Aorta (tissue), 5 donors: ENCODE measurements around the gene SLC6A11. TPM values are rescaled to one million over a fixed set of nuclear protein-coding genes. Genes with fewer than 3 reads are reported as not detected.

ENCODE experiments used
- ATAC-seq: fragments of 200-7000 bp; cut with Tn5 transposase; one replicate; pipeline ENCODE4 v1.9.1; 2022; ENCODE audit warnings: moderate library complexity; ENCODE audit not compliant: low FRiP score
- DNase-seq, 2 donors: peaks; one replicate each; pipeline ENCODE4 v3.0.0-alpha.2; 2020
- H3K27ac ChIP-seq, 2 donors: one replicate each; pipeline ENCODE4 v1.5.1; 2013; ENCODE audit warnings: low read length in 2 of 2, mild to moderate bottlenecking in 2 of 2, moderate library complexity in 2 of 2, control low read depth in 1 of 2, inconsistent platforms in 1 of 2, low read depth in 1 of 2
- H3K27me3 ChIP-seq, 2 donors: one replicate each; pipeline ENCODE4 v1.6.1; 2013; ENCODE audit warnings: control low read depth in 1 of 2, low read length in 1 of 2, mild to moderate bottlenecking in 1 of 2, moderate library complexity in 1 of 2; ENCODE audit not compliant: insufficient read depth in 2 of 2, control insufficient read depth in 1 of 2
- H3K36me3 ChIP-seq, 2 donors: one replicate each; pipeline ENCODE4 v1.6.1; 2013; ENCODE audit warnings: control low read depth in 1 of 2, low read length in 1 of 2, mild to moderate bottlenecking in 1 of 2; ENCODE audit not compliant: insufficient read depth in 2 of 2, control insufficient read depth in 1 of 2
- H3K4me1 ChIP-seq, 2 donors: one replicate each; pipeline ENCODE4 v1.6.1; 2013; ENCODE audit warnings: low read length in 2 of 2, control low read depth in 1 of 2, mild to moderate bottlenecking in 1 of 2, moderate library complexity in 1 of 2; ENCODE audit not compliant: insufficient read depth in 2 of 2, control insufficient read depth in 1 of 2
- H3K4me3 ChIP-seq, 2 donors: one replicate each; pipeline ENCODE4 v1.5.1; 2013; ENCODE audit warnings: low read length in 2 of 2, control low read depth in 1 of 2, mild to moderate bottlenecking in 1 of 2
- H3K9me3 ChIP-seq: one replicate; pipeline ENCODE4 v1.6.1; 2013; ENCODE audit warnings: mild to moderate bottlenecking, low read length; ENCODE audit not compliant: control insufficient read depth
- WGBS, 2 donors: extraction: QIAGEN DNeasy Blood & Tissue Kit; methylation state at CpG; one replicate each; pipeline ENCODE4 v1.1.7; 2013; 5-methylcytosine and 5-hydroxymethylcytosine counted together
- intact Hi-C, 2 donors: fragments of 100-400 bp; cut with DNase I; formaldehyde crosslinking; loops; one replicate each; pipeline versions ENCODE4 v1.14.2 to v1.15.0; 2022
- polyA plus RNA-seq, 2 donors: library from polyadenylated mRNA; stranded (reverse); fragments of 200-250 nt; gene quantifications; one replicate each; pipeline ENCODE4 v1.2.3, GENCODE V29; 2013
- total RNA-seq, 2 donors: library from RNA; stranded (reverse); fragmentation: NEBNext Ultra II Directional; extraction: Animal tissue kit (Norgen Biotek cat#: 25700); gene quantifications; one replicate each; pipeline ENCODE4 v1.2.1, GENCODE V29; 2021
- donor health status: healthy with polysubstance abuse.
- donor health status: Bipolar disorder and iron deficiency.
- donor health status: DM: no; HTN: no; CAD: no.
- donor health status: DM: no; HTN: no; CAD: no.
- donor health status: DM: yes; HTN: yes; CAD: no.

SLC6A11 gene
- total and polyA plus RNA-seq, 4 donors, result not detected

DNA sequence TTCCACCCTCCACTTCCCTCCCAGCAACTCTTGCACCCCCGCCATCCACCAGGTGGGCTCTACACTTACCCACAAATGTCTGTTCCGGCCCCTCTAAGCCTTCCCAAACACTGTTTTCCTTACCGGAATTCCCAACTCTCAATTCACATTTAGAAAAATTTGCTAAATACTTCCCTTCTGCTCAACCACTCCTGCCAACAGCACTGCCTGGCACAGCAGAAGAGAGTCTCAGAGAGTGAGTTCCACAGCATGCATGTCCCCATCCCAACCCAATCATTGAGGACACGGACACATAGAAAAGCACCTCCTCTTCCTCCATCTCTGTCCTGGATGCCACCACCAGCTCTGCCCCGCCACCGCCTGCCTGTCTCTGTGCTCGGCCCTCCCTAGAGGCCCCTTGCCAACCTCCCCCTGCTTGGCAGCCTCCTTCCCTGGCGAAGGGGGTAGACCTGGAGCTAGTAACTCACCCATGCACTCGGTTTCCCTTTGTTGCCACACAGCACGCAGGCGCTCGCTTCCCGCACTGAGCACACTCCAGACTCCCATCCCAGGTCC is 110.3 kb downstream of the SLC6A11 start:
- H3K27ac ChIP-seq, result no peak overlapping the region
- ATAC-seq, result peak; percentile 5
- H3K9me3 ChIP-seq, result peaks cover 2% of the 10 kb centered on the region
- H3K4me3 ChIP-seq, result no peak overlapping the region
- intact Hi-C loops, result no loop called here
- H3K36me3 ChIP-seq, result no peaks in the 10 kb centered on the region
- 39 to 66% methylated on average over 13 of the region's 13 CpGs for WGBS, 2 donors
- no peak for DNase-seq
- H3K4me1 ChIP-seq, result no peaks in the 10 kb centered on the region
- H3K27me3 ChIP-seq, result no peaks in the 10 kb centered on the region

DNA sequence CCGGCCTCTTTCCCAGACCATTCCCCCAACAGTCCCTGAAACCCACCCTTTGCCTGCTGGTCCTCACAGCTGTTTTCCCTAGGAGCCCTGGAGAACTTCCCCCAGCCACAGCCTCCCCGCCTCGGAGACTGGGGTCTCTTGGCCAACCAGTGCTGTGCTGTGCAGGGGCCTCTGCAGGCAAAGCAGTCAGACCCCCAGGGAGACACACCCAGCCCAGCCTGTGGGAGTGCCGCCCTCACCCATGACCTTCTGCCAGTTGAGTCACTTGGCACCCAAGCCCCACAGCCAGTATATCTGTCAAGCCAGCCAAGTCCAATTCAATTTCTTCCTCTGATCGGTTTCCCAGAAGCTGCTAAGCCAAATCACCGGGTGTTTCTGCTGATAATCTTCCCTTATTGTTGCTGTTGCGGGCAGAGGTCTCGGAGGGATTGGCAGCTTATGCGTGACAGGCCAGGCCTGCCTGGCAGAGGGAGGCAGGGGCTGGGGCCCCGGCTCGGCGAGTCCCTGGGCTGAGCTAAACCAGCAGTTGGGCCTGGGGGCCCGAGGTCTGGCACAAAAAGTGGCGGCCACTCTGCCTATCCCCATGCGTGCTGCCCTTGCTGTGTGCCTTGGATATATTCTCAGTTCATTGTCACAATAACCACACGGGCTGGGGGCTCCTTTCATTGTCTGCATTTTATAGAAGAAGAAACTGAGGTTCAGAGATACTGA is 110.9 kb downstream of the SLC6A11 start:
- H3K4me1 ChIP-seq, result no peaks in the 10 kb centered on the region
- peak; percentile 72 for ATAC-seq
- peak in 1 of 2 donors; percentile 60 for DNase-seq
- no peak overlapping the region for H3K27ac ChIP-seq
- H3K4me3 ChIP-seq, result no peak overlapping the region
- no peaks in the 10 kb centered on the region for H3K27me3 ChIP-seq
- H3K9me3 ChIP-seq, result peaks cover 2% of the 10 kb centered on the region
- no peaks in the 10 kb centered on the region for H3K36me3 ChIP-seq
- intact Hi-C loops, result no loop called here
- WGBS, 2 donors, result 23 to 40% methylated on average over 16 of the region's 16 CpGs

DNA sequence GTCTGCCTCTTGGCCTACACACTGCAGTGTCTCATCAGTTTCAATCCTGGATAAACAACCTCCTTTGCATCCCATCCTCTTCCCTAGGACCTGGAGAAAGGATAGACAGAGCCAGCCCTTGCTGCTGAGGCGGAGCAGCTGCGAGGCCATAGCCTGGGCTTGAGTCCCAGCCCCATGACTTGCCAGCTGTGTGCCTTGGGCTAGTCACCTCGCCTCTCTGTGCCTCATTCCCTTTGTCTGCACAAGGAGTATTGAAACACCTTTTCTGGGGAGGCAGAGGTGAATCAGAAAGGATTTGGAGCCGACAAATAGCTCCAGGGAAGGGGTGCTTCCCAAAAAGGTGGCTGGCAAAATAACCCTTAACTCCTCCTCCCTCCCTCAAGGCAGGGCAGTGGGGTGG is 111.5 kb downstream of the SLC6A11 start:
- 76 to 79% methylated on average over 4 of the region's 4 CpGs for WGBS, 2 donors
- ATAC-seq, result no peak

DNA sequence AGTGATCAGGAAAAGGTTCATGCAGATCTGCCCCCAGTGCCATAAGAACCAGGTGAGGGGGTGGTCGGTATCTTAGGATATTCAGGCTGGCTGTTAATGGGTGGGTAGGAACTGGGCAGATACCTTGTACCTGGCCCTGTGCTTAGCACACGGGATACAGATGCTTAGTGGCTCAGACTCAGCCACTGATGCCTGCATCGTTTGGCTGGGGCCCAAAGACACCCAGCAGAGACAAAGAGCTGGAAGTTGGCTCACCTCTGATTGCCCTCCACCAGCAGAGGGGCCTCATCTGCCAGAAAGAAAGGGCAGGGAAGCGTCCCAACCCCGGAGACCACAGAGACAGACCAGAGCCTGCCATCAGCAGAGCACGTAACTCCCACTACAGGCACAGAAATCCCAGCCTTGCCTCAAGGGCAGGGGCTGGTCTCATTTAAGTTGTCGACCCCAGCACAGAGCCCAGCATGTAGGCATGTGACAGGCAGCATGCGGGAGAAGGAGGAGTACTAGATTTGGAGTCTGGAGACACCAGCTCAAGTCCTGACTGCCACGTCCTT is 112.5 kb downstream of the SLC6A11 start:
- no peak for DNase-seq
- 74 to 75% methylated on average over 9 of the region's 9 CpGs for WGBS, 2 donors
- ATAC-seq, result no peak
- Histone ChIP-seq H3K27me3 (no peaks in the 10 kb centered on the region), H3K27ac (no peak overlapping the region), H3K36me3 (no peaks in the 10 kb centered on the region), H3K4me3 (no peak overlapping the region), H3K4me1 (no peaks in the 10 kb centered on the region), H3K9me3 (peaks cover 2% of the 10 kb centered on the region)
- intact Hi-C loops, result no loop called here

More for the DNA sequence above, 111.5 kb downstream of the SLC6A11 start:
- H3K9me3 ChIP-seq, result peaks cover 2% of the 10 kb centered on the region
- no peaks in the 10 kb centered on the region for H3K36me3 ChIP-seq
- H3K4me1 ChIP-seq, result no peaks in the 10 kb centered on the region
- no peaks in the 10 kb centered on the region for H3K27me3 ChIP-seq
- H3K27ac ChIP-seq, result no peak overlapping the region
- no peak overlapping the region for H3K4me3 ChIP-seq
- DNase-seq, result no peak
- intact Hi-C loops, result no loop called here

DNA sequence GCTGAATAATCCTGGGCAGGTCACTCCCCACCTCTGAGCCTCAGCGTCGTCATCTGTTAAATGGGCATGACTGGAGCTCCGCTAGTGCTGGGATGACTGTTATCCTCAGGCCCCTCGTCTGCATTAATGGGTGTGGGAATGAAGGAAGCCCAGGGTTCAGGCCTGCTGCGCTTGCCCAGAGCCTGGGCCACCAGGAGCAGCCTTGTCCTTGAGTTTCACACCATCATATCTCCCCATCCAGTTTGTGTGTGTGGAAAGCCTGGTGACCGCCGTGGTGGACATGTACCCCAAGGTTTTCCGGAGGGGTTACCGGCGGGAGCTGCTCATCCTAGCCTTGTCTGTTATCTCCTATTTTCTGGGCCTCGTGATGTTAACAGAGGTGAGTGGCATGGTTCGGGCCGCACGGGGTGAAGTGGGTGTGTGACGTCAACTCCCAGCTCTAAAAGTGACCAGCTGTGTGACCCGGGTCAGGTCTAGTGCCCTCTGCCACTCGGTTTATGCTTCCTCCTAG is 113.0 kb downstream of the SLC6A11 start:
- DNase-seq (peak in 1 of 2 donors; percentile 55), ATAC-seq (no peak)
- intact Hi-C loops, result no loop called here
- no peak overlapping the region for H3K27ac ChIP-seq
- H3K4me3 ChIP-seq, result no peak overlapping the region
- H3K9me3 ChIP-seq, result peaks cover 2% of the 10 kb centered on the region
- H3K4me1 ChIP-seq, result no peaks in the 10 kb centered on the region
- 94 to 95% methylated on average over 17 of the region's 17 CpGs for WGBS, 2 donors
- no peaks in the 10 kb centered on the region for H3K27me3 ChIP-seq
- H3K36me3 ChIP-seq, result no peaks in the 10 kb centered on the region

DNA sequence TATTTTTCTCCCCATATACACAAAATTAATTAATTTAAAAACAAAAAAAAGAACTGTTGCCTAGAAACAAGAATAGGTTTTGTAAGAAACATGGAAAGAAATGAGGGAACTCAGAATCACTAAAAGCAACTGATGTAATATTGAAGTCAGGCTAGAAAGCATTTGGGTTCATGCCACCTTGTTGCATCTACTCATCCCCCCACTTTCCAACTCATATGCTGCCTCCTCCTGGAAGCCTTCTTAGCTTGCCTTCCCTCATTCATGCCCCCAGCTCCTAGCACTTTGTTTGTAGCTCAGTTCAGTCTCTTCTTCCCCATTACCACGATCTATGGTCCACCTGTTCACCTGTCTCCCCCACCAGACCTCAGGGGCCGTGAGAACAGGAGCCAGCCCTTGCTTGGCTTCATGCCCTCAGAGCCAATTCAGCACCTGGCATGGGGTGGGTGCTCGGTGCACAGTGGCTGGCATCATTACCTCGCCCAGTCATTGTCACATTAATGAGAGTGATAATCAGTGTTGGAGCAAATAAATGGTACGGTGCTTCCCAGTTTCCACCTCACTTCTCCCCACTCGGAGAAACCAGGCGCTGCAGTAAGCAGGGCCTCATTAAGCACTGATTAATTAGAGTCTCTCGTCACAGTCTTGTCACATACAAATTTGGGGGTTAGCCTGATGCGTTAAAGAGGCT is 114.1 kb downstream of the SLC6A11 start:
- intact Hi-C loops, result no loop called here
- Histone ChIP-seq H3K36me3 (no peaks in the 10 kb centered on the region), H3K9me3 (peaks cover 2% of the 10 kb centered on the region), H3K4me1 (no peaks in the 10 kb centered on the region), H3K27ac (no peak overlapping the region), H3K27me3 (no peaks in the 10 kb centered on the region), H3K4me3 (no peak overlapping the region)
- ATAC-seq (no peak), DNase-seq (peak in 1 of 2 donors; percentile 63)
- 87 to 95% methylated on average over 9 of the region's 9 CpGs for WGBS, 2 donors

DNA sequence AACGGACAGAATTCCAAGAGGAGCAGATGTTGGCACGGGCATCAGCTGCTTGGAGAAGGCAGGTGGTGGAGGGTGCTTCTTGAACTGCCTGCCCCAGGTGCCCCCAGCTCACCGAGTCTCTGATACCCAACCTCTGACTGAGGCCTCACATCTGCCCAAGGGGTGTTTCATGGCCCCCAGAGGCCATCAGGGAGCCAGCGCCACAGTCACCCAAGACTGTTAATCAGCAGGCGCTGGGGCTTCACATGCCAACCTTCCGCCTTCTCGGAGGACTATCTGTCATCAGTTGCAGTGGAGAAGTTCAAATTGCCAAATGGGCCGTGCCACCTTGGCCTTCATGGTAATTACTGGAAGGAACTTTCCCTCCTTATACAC is 114.6 kb downstream of the SLC6A11 start:
- Histone ChIP-seq H3K27me3 (no peaks in the 10 kb centered on the region), H3K9me3 (no peaks in the 10 kb centered on the region), H3K27ac (no peak overlapping the region), H3K36me3 (no peaks in the 10 kb centered on the region), H3K4me1 (no peaks in the 10 kb centered on the region), H3K4me3 (no peak overlapping the region)
- intact Hi-C loops, result no loop called here
- WGBS, 2 donors, result 78 to 89% methylated on average over 8 of the region's 8 CpGs
- ATAC-seq (no peak), DNase-seq (peak in 1 of 2 donors; percentile 48)

DNA sequence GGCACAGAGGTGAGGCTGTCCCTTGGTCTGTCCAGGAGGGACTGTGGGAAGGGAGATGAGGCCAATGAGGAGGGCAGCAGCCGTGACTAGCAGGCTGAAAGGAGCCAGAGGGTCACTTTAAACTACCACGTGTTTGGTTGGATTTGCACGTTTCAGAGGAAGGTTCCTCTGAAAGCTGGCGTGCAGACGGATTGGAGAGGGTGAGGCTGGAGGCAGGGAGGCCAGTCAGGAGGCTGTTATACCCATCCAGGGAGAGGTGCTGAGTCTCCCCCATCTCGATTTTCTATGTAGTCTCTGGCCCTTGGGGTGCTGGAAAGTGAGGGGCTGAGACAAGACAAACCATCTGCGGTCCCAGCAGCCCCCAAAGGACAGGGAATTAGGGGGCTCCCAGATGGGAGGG is 116.6 kb downstream of the SLC6A11 start:
- ATAC-seq, result no peak
- no peaks in the 10 kb centered on the region for H3K27me3 ChIP-seq

More for the DNA sequence above, 116.6 kb downstream of the SLC6A11 start:
- peak in 1 of 2 donors; percentile 25 for DNase-seq
- Histone ChIP-seq H3K36me3 (no peaks in the 10 kb centered on the region), H3K4me3 (no peak overlapping the region), H3K9me3 (no peaks in the 10 kb centered on the region), H3K27ac (no peak overlapping the region), H3K4me1 (no peaks in the 10 kb centered on the region)
- WGBS, 2 donors, result 87 to 92% methylated on average over 7 of the region's 7 CpGs
- intact Hi-C loops, result no loop called here
